GM18951 (cell line): ENCODE measurements around the gene CYP2R1.

ENCODE experiments used
- POLR2A ChIP-seq: IDR thresholded peaks from 4 replicates; pipeline ENCODE4 v1.6.1; 2011; ENCODE audit warnings: mild to moderate bottlenecking; ENCODE audit not compliant: insufficient read length, insufficient read depth; ENCODE audit errors: extremely low read depth
- in situ Hi-C: fragments of 300-500 bp; cut with MboI; formaldehyde crosslinking; loops from one replicate; pipeline ENCODE4 v1.12.0; 2022; ENCODE audit warnings: low sequenced_read_pairs, mixed read lengths, inconsistent platforms; ENCODE audit not compliant: unreplicated experiment

Gene CYP2R1

GRCh38 chr11:14835496-14836492 is 56.2 kb downstream of the CYP2R1 start:
- in situ Hi-C loops, result no loop called here
- no peak for TF ChIP-seq POLR2A
